H1 (cell line): ENCODE measurements around the gene LIX1L. TPM values are rescaled to one million over a fixed set of nuclear protein-coding genes. Genes with fewer than 3 reads are reported as not detected.

Source experiments
- BCL11A ChIP-seq, 2 experiments: IDR thresholded peaks; one replicate each; pipeline ENCODE4 v1.6.1; 2011; ENCODE audit warnings: low read depth in 2 of 2, low read length in 2 of 2, mild to moderate bottlenecking in 2 of 2
- BRCA1 ChIP-seq: IDR thresholded peaks from 2 replicates; pipeline ENCODE4 v1.6.1; 2012; ENCODE audit warnings: low read depth, low read length, improper control_type of control experiment
- GABPA ChIP-seq: IDR thresholded peaks from 2 replicates; pipeline ENCODE4 v1.6.1; 2011; ENCODE audit warnings: mild to moderate bottlenecking, low read length, moderate library complexity, borderline replicate concordance; ENCODE audit not compliant: insufficient read depth
- HDAC2 ChIP-seq, 2 experiments: fragments of 300-600 bp in 1 of 2; sonication (generic) in 1 of 2; IDR thresholded peaks; 2 replicates each; pipeline ENCODE4 v1.6.1; 2011 to 2012; ENCODE audit warnings: low read depth in 2 of 2, low read length in 2 of 2, mild to moderate bottlenecking in 2 of 2, moderate library complexity in 2 of 2, borderline replicate concordance in 1 of 2, inconsistent platforms in 1 of 2
- MAX ChIP-seq: IDR thresholded peaks from 2 replicates; pipeline ENCODE4 v1.6.1; 2012; ENCODE audit warnings: inconsistent platforms
- PHF8 ChIP-seq: fragments of 200-600 bp; sonication (generic); conservative IDR thresholded peaks from 2 replicates; pipeline ENCODE4 v1.7.1; 2012; ENCODE audit warnings: low read depth, mild to moderate bottlenecking, inconsistent platforms, low read length, moderate library complexity
- TAF7 ChIP-seq: optimal IDR thresholded peaks from 2 replicates; pipeline ENCODE3; 2011; ENCODE audit warnings: low read depth, mild to moderate bottlenecking, inconsistent platforms, low read length, moderate library complexity, borderline replicate concordance
- YY1 ChIP-seq: IDR thresholded peaks from 2 replicates; pipeline ENCODE4 v1.6.1; 2011; ENCODE audit warnings: low read depth, mild to moderate bottlenecking, low read length
- polyA plus RNA-seq, 7 experiments: library from polyadenylated mRNA; depleted of rRNA in 3 of 7; stranded (reverse) in 5 of 7; unstranded in 2 of 7; fragments of >200 nt in 5 of 7; fragments of 200-250 nt in 2 of 7; gene quantifications; 1 replicate in 5 of 7; 2 replicates in 1 of 7; 4 replicates in 1 of 7; pipeline versions ENCODE4 v1.2.1 to v1.2.3, GENCODE V29; 2011 to 2013; ENCODE audit warnings: missing spikeins in 2 of 7, mixed read lengths in 2 of 7
- total RNA-seq: library from RNA; stranded (reverse); fragmentation: NEBNext Ultra II Directional; extraction: Animal tissue kit (Norgen Biotek cat#: 25700); gene quantifications from 2 replicates; pipeline ENCODE4 v1.2.1, GENCODE V29; 2021

The LIX1L gene
- total and polyA plus RNA-seq, 2 of the 8 experiments (the other 6 are each of a cell fraction or from before 2014, with no cell fraction given): 2.9 to 3.7 TPM

- TF ChIP-seq TAF7: no peak
- no peak for TF ChIP-seq HDAC2 (IDR thresholded peaks at IDR 0.05; ENCODE audit: borderline replicate concordance in 1 of 2, low read depth in 2 of 2, low read length in 2 of 2)
- no peak for TF ChIP-seq YY1
- TF ChIP-seq GABPA: no peak
- no peak for TF ChIP-seq MAX
- no peak for TF ChIP-seq BCL11A (IDR thresholded peaks at IDR 0.05; ENCODE audit: low read depth in 2 of 2, low read length in 2 of 2)
- no peak for TF ChIP-seq BRCA1
- no peak for TF ChIP-seq PHF8
Measured at GRCh38 chr1:145983960-145984830, 26.4 kb upstream of the LIX1L start (continued).
